Subcutaneous adipose tissue (tissue), 4 donors: ENCODE measurements around the gene SMARCB1. TPM values are rescaled to one million over a fixed set of nuclear protein-coding genes. Genes with fewer than 3 reads are reported as not detected.

ENCODE experiments used
- total RNA-seq, 4 donors: library from RNA; depleted of rRNA; stranded (reverse); fragments of >200 nt; gene quantifications; one replicate each; pipeline ENCODE4 v1.1.0, GENCODE V29; 2016
- TF ChIP-seq, protein P1 (sequence below): fragments of 450-650 bp; IDR thresholded peaks from one replicate; pipeline ENCODE4 v1.5.1; 2016; ENCODE audit warnings: low read depth, mild to moderate bottlenecking, control low read depth, antibody characterized with exemption, moderate library complexity

Gene SMARCB1
- total RNA-seq, 4 donors from 2014 or later = 26.3 to 84.2 (median 37.5) TPM

DNA sequence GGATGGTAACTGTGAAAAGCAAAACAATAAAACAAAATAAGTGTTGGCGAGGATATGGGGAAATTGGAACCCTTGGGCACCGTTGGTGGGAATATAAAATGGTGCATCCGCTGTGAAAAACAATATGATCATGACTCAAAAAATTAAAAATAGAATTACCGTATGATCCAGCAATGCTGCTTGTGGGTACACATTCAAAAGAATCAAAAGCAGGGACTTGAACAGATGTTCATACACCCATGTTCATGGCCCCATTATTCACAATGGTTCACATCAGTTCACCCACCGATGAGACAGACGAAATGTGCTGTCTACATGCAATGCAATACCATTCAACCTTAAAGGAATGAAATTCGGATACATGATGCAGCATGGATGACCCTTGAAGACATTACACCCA lies 53.3 kb downstream of the SMARCB1 start:
- TF ChIP-seq, protein P1, sequence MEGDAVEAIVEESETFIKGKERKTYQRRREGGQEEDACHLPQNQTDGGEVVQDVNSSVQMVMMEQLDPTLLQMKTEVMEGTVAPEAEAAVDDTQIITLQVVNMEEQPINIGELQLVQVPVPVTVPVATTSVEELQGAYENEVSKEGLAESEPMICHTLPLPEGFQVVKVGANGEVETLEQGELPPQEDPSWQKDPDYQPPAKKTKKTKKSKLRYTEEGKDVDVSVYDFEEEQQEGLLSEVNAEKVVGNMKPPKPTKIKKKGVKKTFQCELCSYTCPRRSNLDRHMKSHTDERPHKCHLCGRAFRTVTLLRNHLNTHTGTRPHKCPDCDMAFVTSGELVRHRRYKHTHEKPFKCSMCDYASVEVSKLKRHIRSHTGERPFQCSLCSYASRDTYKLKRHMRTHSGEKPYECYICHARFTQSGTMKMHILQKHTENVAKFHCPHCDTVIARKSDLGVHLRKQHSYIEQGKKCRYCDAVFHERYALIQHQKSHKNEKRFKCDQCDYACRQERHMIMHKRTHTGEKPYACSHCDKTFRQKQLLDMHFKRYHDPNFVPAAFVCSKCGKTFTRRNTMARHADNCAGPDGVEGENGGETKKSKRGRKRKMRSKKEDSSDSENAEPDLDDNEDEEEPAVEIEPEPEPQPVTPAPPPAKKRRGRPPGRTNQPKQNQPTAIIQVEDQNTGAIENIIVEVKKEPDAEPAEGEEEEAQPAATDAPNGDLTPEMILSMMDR = no peak

DNA sequence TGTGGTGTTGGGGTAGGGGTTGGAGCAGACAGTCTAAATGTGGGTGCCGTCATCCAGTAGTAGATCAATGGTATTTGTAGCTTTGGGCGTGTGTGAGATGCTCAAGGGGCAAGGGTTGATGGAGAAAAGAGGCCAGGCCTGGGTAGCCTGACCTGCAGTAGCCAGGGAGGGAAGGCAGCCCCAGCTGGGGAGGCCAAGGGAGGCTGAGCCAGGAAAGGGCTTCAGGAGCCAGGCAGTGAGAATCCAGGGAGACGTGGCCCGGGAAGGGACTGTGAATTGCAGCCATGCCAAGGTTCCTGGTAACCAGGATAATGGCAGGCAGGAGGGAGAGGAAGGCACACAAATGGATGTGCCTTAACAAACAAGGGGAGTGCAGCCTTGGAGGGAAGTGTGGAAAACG lies 54.5 kb downstream of the SMARCB1 start:
- TF ChIP-seq, protein P1 = no peak

DNA sequence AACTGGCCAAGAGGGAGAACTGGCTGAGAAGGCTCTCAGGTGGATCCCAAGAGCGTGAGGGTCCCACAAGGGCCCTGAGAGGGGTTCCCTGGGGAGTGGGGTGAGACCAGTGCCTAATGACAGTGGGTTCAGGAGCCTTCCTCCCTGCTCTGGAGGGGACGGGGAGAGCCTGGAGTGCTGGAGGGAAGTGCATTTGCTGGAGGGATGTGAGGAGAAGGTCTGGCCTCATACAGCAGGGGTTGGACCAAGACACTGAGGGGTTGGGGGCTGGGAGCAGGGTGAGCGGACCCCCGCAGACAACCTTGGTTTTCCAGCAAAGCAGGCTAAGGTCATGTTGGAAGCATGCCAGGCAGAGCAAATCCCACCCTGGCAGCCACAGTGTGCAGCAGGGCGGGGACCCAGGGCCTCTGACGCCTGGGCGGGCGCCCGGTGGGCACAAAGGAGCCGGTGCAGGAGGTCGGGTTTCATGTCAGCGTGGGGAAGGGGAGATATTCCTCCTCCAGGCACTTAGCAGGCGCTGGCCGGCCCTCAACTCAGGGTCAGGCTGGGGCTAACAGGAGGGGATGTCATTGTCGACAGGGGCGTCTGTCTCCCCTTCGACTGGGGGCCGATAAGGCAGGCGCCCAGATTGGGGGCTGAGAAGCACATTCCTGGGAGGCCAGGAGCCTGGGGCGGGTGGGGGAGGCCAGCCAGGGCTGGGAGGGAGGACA lies 55.1 kb downstream of the SMARCB1 start:
- TF ChIP-seq, protein P1 = no peak

DNA sequence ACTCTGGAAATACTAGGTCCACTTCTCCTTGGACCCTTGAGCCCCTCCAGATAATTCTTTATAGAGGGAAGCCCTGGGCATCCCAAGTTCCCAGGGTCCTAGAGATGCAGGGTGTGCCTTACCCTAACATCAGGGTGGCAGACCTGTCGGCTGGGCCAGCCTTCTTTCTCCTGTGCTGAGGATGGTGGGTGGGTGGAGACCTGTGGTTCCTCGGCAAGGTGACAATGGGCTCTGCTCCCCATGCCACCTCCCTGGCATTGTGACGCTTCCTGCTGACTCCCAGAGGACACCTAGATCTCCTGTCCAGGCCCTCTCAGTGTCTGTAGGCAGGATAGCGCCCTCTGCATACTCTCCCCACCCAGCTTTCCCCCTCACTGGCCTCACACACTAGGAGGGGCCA lies 55.8 kb downstream of the SMARCB1 start:
- TF ChIP-seq, protein P1 = no peak

DNA sequence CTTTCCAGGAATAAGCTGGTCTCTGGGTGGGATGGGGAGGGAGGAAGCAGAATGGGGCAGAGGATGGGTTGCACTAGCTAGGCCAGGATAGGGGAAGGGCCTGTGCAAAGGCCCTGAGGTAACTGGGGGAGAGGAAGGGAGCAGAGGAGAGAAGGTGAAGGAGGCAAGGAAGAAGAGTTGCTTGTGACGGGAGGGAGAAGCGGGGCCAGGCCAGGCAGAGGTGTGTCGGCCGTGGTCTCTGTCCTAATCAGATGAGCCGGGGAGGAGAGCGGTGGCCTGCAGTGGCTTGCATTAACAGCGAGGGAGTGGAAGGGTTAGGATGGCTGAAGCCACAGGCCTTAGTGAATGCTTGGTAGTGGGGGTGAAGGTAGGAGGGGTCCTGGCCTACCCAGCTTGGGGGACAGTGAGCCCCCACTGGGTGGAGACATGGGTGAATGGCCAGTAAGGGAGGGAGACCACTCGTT lies 58.0 kb downstream of the SMARCB1 start:
- TF ChIP-seq, protein P1 = no peak

DNA sequence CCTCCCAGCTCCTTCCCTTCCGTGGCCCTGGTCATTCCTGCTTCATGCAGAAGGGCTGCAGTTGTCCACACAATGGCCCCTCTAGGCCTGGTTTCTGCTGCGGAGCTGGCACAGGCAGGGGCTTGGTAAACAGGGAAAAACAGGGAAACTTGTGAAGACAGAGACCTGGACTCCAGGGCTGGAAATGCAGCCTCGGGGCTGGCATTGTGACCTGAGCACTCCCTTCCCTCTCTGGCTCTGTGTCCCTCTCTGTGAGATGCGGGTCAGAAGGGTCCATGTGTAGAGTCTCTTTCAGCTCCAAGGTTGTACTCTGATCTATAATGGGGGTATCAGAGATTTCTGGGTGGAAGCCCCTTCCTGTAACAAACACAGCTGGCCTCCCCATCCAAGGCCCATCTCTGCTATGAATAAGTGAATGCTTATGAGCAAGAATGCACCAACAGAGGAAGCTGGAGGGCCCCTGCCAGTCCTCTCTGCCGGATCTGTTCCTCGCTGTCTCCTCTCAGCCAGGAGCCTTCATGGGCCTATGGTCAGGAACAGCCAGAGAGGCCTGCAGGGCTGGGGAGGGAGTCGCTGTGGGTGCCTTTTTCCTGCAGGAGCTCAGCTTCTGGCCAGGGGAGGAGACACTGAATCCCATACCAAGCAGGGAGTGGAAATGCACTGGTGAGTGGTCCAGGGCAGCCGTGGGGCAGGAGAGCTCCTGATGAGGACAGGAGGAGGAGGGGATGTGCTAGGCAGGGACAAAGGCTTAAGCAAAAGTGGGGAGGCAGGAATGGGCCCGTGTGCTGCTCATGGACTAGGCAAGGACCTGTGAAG lies 58.7 kb downstream of the SMARCB1 start:
- TF ChIP-seq, protein P1 = no peak

DNA sequence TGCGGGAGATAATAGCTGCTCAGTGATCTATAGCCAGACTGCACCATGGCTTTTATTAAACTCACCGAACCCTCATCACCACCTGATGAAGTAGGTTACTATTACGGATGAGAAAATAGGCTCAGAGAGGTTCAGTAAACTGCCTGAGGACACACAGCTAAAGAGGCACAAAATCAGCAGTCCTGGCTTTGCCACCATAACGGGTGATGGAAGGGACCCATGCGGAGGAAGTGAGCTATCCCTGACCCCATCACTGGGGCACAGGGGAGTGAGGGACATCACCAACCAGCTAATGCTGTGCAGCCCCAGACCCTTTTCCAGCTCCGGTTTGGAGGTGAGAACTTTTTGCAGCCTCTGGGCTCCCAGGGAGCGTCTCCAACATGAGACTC lies 59.3 kb downstream of the SMARCB1 start:
- TF ChIP-seq, protein P1 = no peak
